Measurements from ENCODE around the gene RNF146.
"Not testable (repeated sequence)": the region's sequence is repeated elsewhere in the genome, so short reads cannot be mapped to it uniquely, and the experiment has no call there.

RNF146 gene

DNA sequence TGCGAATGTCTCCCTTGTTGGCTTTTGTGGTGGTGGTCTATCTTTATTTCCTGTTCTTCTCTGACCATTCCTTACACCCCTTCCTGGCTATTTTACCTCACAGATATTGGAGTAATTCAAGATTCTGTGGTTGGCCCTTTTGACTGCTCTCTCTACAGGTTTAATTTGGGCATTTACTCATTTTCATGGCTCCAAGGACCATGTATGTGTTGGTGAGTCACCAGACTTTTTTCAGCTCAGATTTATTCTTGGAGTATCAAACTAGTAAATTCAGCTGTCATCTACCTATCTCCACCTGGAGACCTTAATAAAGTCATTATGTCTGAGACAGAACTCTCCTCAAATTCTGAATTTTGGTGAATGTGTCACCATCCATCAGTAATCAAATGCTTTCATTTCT, 15.5 kb downstream of the RNF146 start:
- no peak for FAIRE-seq
- DNase-seq (ENCODE audit: low spot score), result no peak

GRCh38 chr6:127288705-127289104, 22.0 kb downstream of the RNF146 start:
- DNase-seq (ENCODE audit: low spot score) (no peak), FAIRE-seq (no peak)

DNA sequence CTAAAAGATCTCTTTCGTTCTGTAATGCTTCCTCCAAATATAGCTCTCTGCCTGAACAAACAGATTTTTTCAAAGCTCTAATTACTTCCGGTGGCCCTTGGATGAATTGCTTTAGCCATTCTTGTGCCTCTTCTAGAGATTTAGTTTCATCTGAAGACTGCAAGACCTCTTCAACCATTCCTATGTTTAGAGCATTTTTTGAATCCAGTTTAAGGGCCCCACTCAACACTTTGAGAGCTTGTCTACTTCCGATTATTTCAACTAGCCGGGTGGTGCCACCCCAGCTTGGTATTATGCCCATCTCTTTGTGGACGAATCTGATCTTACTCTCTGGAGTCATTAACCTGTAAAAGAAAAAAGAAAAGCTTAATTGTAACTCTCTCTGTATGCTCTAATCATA, 23.3 kb downstream of the RNF146 start:
- FAIRE-seq, result no peak
- DNase-seq (ENCODE audit: low spot score), result no peak

GRCh38 chr6:127290391-127291265, 24.0 kb downstream of the RNF146 start:
- no peak for FAIRE-seq
- no peak for DNase-seq (ENCODE audit: low spot score)

DNA sequence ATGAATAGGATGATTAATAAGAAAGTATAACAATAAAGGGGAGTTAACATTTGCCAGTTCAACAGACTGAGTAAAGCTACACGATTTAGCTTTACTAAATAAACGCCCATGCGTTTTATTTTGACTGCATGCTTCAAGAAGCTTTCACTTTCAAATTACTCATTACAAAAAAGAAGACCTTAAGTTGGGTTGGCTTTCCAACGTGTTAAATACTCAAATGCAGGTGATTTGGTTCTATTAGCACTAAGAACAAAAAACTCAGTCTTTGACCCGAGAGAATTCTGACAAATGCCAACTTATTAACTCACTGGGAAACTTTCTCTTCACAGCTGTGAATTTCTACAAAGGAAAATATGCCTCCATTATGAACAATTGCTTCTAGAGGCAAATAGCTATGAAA, 24.8 kb downstream of the RNF146 start:
- DNase-seq (ENCODE audit: low spot score) (no peak), FAIRE-seq (no peak)

GRCh38 chr6:127297502-127298070, 30.9 kb downstream of the RNF146 start:
- FAIRE-seq, result no peak
- no peak for DNase-seq (ENCODE audit: low spot score)

DNA sequence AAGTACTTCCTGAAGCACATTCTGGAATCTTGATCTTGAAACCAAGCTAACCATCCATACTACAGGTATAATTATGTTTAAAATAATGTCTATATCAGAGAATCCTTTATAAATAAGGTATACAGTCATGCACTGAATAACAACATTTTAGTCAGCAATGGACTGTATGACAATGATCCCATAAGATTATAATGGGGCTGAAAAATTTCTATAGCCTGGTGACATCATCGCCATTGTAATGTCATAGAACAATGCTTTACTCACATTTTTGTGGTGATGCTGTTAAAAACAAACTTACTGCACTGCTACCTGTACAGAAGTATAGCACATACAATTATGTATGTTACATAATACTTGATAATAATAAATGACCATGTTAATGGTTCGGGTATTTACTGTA, 31.8 kb downstream of the RNF146 start:
- DNase-seq (ENCODE audit: low spot score) (no peak), FAIRE-seq (no peak)

DNA sequence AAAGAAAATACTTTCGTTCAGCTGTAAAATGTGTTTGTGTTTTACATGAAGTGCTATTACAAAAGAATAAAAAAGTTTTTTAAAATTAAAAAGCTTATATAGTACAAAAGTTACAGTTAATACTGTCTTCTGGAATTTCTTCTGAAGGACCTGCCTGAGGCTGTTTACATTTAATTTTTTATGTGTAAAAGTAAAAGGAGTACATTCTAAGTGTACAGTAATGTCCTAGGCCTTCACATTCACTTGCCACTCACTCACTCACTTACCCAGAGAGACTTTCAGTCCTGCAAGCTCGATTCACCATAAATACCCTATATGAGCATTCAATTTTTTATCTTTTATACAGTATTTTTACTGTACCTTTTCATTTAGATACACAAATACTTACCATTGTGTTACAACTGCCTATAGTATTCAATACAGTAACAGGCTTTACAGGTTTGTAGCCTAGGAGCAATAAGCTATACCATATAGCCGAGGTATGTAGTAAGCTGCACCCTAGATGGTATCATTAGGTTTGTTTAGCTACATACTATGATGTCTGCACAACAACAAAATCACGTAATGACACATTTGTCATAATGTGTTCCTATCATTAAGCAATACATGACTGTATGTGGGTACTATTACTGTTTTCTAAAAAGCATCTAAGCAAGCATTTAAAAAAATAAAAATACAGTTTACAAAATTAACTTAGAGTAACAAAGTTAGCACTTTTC, 33.0 kb downstream of the RNF146 start:
- FAIRE-seq (no peak), DNase-seq (ENCODE audit: low spot score) (no peak)

- DNase-seq (ENCODE audit: low spot score) (peak; percentile 16), FAIRE-seq (no peak)
Measured at GRCh38 chr6:127300411-127300810, 33.7 kb downstream of the RNF146 start.

- DNase-seq (ENCODE audit: low spot score) (no peak), FAIRE-seq (no peak)
Measured at GRCh38 chr6:127301199-127301700, 34.6 kb downstream of the RNF146 start.

DNA sequence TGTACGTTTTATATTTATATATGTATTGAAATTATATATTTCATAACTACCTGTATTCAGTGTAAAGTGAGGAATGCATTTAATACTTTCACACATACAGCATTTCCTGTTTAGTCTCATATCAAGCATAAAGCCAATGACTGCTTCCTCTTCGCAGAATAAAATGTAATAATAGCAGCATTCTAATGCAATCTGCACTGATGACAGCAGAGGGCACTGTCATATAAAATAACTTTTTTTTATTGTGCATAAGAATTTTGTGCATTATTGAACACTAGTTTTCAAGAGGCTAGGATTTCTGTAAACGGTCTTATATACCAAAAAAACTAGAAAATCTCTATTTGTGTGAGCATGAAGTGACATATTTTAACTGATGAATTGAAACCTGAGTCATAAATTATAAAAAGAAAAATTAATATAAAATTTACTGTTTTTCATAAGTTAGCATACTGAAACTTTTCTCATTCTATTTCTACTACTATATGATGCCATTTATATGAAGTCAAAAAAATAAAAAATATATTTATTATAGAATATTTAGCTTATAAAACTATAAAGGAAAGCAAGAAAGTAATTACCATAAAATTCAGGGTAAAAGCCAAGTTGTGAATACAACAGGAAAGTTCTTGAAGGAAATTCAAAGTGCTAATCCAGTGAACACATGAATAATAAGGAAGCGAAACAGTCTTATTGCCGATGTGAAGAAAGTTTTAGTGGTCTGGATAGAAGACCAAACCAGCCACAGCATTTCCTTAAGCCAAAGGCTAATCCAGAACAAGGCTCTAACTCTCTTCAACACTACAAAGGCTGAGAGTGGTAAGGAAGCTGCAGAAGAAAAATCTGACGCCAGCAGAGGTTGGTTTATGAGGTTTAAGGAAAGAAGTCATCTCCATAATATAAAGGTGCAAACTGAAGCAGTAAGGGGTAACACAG, 36.3 kb downstream of the RNF146 start:
- peak; percentile 22 for DNase-seq (ENCODE audit: low spot score)
- FAIRE-seq, result peak; percentile 80

GRCh38 chr6:127303917-127304316, 37.3 kb downstream of the RNF146 start:
- DNase-seq (ENCODE audit: low spot score) (no peak), FAIRE-seq (no peak)

DNA sequence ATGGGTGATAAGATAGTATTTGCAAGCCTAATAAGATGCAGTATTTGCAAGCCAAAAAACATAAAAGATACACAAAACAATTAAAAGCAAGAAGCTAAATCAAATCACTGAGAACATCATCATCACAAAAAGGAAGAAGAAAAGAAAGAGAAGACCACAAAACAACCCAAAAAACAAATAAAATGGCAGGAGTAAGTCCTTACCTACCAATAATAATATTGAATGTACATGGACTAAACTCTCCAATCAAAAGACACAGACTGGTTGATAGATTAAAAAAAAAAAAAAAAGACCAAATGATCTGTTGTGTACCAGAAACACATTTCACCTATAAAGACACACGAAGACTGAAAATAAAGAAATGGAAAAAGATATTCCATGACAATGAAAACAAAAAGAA, 39.1 kb downstream of the RNF146 start:
- FAIRE-seq (no peak), DNase-seq (ENCODE audit: low spot score) (no peak)

- FAIRE-seq (no peak), DNase-seq (ENCODE audit: low spot score) (no peak)
Measured at GRCh38 chr6:127317388-127318128, 50.9 kb downstream of the RNF146 start.

DNA sequence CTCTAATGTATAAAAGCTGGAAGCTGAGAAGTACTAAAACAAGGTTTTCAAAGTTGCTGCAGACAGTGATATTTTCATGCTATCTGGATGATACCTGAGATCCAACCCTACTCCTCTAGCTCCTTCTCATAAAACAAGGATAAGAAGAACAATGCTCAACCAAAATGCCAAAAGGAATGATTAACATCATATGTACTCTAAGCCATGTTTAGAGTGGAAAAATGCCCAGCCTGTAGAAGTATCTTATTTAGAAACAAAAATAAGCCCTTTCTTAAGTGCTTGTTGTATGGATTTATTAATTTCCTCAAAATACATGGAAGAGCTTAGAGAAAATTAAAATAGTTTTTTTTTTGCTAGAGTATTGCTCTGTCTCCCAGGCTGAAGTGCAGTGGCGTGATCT, 53.0 kb downstream of the RNF146 start:
- DNase-seq (ENCODE audit: low spot score) (no peak), FAIRE-seq (no peak)

DNA sequence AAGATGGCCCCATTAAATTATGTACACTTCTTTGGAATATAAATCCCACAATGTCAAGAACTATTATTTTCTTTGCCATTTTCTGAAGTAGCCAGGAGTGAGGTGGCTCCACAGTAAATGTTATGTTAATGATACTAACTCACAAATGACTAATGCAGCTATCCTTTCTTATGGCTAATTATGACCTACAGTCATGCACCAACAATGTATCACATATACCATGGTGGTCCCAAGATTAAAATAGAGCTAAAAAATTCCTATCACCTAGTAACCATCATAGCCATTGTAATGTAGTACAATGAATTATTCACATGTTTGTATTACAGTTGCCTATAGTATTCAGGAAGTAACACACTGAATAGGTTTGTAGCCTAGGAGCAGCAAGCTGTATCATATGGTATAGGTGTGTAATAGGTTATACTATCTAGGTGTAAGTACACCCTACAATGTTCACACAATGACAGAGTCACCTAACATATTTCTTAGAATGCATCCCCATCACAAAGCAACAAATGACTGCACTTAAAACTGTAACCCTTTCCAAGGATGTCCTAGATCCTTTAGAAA, 61.5 kb downstream of the RNF146 start:
- no peak for FAIRE-seq

GRCh38 chr6:127331256-127331655, 64.6 kb downstream of the RNF146 start:
- not testable (repeated sequence) for FAIRE-seq

More for the DNA sequence above, 61.5 kb downstream of the RNF146 start:
- peak; percentile 12 for DNase-seq (ENCODE audit: low spot score)

DNA sequence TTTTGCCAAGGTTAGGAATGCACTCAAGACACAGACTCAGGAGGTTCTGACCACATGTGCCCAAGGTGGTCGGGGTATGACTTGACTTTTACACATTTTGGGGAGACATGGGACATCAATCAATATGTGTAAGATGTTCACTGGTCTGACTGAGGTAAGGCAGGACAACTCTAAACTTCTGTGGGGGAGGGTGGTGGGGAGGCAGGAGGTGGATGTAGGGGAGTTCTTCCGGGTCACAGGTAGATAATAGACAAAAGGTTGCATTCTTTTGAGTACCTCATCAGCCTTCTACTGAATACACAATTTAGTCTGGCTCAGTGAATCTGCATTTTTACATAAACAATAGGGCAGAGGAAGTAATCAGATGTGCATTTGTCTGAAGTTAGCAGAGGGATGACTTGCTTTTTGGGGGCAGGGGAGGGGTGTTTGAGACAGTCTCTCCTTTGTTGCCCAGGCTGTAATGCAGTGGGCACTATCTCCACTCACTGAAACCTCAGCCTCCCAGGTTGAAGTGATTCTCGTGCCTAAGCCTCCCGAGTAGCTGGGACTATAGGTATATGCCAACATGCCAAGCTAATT, 65.8 kb downstream of the RNF146 start:
- no peak for DNase-seq (ENCODE audit: low spot score)
- no peak for FAIRE-seq

More at GRCh38 chr6:127331256-127331655, 64.6 kb downstream of the RNF146 start:
- not testable (repeated sequence) for DNase-seq (ENCODE audit: low spot score)

Data from RCC 7860 (cell line).